Activated CD4-positive, alpha-beta T cell treated with anti-CD3 and anti-CD28 coated beads, Interleukin-2, amount 10 ng/mL, durations not matched to agents 7 days and 5 days (primary cell): ENCODE measurements around the gene SNX3. TPM values are rescaled to one million over a fixed set of nuclear protein-coding genes. Genes with fewer than 3 reads are reported as not detected.
"Not testable (repeated sequence)": the region's sequence is repeated elsewhere in the genome, so short reads cannot be mapped to it uniquely, and the experiment has no call there.

ENCODE experiments used
- CTCF ChIA-PET: fragments of 350-600 bp; sonication (Branson Sonifier 250); formaldehyde crosslinking; loops from one replicate; lab custom pipeline; 2021; ENCODE audit warnings: antibody characterized with exemption; lab: Charles Lee
- POLR2A ChIA-PET: fragments of 350-600 bp; sonication (Branson Sonifier 250); formaldehyde crosslinking; loops from one replicate; lab custom pipeline; 2021; ENCODE audit warnings: antibody characterized with exemption; lab: Charles Lee
- DNase-seq: peaks from one replicate; pipeline ENCODE4 v3.0.0-alpha.2; 2020
- H3K27ac Mint-ChIP-seq: one replicate; pipeline ENCODE4 v1.8.0; 2021; ENCODE audit warnings: mild to moderate bottlenecking, moderate library complexity, mixed read lengths
- H3K27me3 Mint-ChIP-seq: one replicate; pipeline ENCODE4 v1.8.0; 2021; ENCODE audit warnings: mixed read lengths
- H3K36me3 Mint-ChIP-seq: one replicate; pipeline ENCODE4 v1.8.0; 2021; ENCODE audit warnings: low read depth, mixed read lengths
- H3K4me1 Mint-ChIP-seq: one replicate; pipeline ENCODE4 v1.8.0; 2021; ENCODE audit warnings: mixed read lengths
- H3K4me3 Mint-ChIP-seq: one replicate; pipeline ENCODE4 v1.8.0; 2021; ENCODE audit warnings: mild to moderate bottlenecking, moderate library complexity, mixed read lengths
- H3K9me3 Mint-ChIP-seq: one replicate; pipeline ENCODE4 v1.8.0; 2021; ENCODE audit warnings: mixed read lengths
- total RNA-seq, 2 experiments: library from RNA; stranded (reverse); gene quantifications; one replicate each; pipeline ENCODE4 v1.2.3, GENCODE V29; 2021

Gene SNX3
- total RNA-seq, 2 experiments from 2014 or later: 84.6 to 116 TPM

DNA sequence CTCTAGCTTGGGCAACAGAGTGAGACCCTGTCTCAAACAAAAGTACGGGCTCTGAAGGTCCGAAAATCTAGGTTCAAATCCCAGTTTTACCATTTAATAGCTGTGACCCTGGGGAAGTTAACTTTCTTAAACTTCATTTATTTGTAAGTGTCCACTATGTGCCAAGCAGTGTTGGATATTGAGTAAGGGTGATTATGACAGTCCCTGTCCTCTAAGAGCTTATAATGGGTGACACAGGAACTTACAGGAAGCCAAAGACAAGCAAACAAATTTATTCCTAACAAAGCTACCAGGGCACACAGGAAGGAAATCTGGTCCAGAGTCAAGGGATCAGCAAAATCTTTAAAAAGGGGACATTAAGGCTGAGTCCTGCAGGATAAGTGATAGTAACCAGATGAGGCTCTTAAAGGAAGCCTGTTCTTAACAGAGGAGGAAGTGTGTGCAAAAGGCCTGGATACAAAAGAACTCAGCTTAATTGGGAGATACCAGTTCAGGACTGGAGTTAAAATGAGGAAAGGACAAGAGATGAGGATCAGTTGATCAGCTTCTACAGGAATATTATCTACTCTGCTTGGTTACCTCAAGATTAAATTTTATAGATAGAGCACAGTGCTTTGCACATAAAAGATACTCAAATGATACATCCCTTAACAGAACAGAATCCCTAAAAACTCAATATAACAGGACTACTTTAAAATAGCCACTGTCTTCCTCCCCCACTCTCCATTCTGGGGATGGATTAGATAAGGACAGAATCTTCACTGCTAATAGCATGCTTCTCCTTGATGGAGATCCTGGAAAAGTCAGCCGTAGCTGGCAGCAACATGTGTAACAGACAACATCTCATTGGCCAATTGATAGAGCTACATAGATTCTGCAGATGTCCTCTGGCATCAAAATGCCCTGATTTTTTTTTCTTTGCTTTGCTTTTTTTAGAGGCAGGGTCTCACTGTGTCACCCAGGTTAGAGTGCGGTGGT lies 6.1 kb downstream of the SNX3 start:
- Mint-ChIP-seq H3K27ac (peak overlapping the region; percentile 31), H3K4me1 (peaks cover 32% of the 10 kb centered on the region), H3K4me3 (no peak overlapping the region), H3K36me3 (peaks cover 18% of the 10 kb centered on the region), H3K9me3 (no peaks in the 10 kb centered on the region), H3K27me3 (no peaks in the 10 kb centered on the region)
- POLR2A ChIA-PET: no interaction called here
- CTCF ChIA-PET: interaction anchor here (1.0 to 1.2 kb wide), 4 partner anchors 9 to 180 kb away, joined by 3 read pairs; no protein-coding TSS in a partner anchor
- no peak for DNase-seq

DNA sequence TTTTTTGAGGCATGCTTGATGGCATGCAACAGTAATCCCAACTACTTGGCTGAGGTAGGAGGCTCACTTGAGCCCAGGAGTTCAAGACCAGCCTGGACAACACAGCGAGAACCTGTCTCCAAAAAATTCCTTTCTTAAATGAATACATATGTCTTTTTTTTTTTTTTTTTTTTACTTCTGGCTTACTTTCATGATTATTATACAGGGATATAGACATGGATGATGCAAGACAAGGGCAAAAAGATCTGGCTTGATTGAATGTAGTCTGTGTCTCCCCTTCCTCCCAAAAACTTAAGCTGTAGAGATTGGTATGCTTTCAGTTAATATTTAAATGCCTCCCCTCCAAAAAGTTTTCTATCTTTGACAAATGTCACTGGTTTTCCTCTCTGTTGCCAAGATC lies 7.6 kb downstream of the SNX3 start:
- H3K4me3 Mint-ChIP-seq: no peak overlapping the region
- H3K36me3 Mint-ChIP-seq: peaks cover 20% of the 10 kb centered on the region
- POLR2A ChIA-PET: no interaction called here
- no peaks in the 10 kb centered on the region for H3K27me3 Mint-ChIP-seq
- DNase-seq: no peak
- peaks cover 27% of the 10 kb centered on the region for H3K4me1 Mint-ChIP-seq
- no peak overlapping the region for H3K27ac Mint-ChIP-seq
- CTCF ChIA-PET: interaction anchor here (0.6 to 1.2 kb wide), 2 partner anchors 10 to 16 kb away, joined by 3 to 4 read pairs; no protein-coding TSS in a partner anchor
- no peaks in the 10 kb centered on the region for H3K9me3 Mint-ChIP-seq

DNA sequence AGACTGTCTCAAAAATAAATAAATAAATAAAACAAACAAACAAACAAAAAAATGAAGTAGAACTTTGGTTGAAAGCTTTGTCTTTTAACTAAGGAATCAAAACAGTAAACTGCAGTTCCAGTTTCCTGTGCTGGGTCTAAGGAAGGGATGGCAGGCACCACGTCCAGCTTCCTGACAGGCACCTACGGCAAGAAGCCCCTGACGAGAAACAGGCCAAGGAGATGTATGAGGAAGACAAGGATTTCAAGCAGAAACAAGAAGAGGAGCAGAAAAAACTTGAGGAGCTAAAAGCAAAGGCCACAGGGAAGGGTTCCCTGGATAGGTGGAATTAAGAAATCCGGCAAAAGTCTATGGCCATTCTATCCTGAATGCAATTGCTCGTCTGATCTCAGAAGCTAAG lies 8.8 kb downstream of the SNX3 start:
- DNase-seq: no peak
- Mint-ChIP-seq H3K27me3 (no peaks in the 10 kb centered on the region), H3K36me3 (peaks cover 27% of the 10 kb centered on the region), H3K4me3 (no peak overlapping the region), H3K27ac (no peak overlapping the region), H3K9me3 (no peaks in the 10 kb centered on the region), H3K4me1 (peaks cover 31% of the 10 kb centered on the region)
- CTCF ChIA-PET: interaction anchor here (1.0 to 2.3 kb wide), 3 partner anchors 9 to 51 kb away, joined by 3 to 8 read pairs (median 3); partner anchors contain the start of gene SNX3
- POLR2A ChIA-PET: no interaction called here

DNA sequence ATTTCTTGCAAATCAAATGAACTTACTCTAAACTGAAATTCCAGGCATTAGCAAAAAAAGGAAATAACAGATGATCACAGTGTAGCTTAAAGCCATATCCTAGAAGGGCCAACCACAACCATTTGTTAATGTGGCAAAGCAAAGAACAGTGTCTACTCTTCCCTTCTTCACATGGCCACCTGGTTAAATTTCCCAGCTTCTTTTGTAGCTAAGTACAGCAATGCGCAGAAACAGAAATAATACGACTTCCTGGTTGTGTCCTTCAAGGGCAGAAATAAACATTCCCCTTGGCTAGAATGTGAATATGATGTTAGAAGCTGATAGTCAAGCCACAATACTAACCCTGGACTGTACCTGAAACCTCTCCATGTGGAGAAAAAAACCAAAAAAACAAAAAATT lies 9.6 kb downstream of the SNX3 start:
- CTCF ChIA-PET: interaction anchor here (1.0 to 2.3 kb wide), 4 partner anchors 8 to 52 kb away, joined by 3 to 8 read pairs (median 4); partner anchors contain the start of gene SNX3
- POLR2A ChIA-PET: no interaction called here
- H3K27ac Mint-ChIP-seq: no peak overlapping the region

DNA sequence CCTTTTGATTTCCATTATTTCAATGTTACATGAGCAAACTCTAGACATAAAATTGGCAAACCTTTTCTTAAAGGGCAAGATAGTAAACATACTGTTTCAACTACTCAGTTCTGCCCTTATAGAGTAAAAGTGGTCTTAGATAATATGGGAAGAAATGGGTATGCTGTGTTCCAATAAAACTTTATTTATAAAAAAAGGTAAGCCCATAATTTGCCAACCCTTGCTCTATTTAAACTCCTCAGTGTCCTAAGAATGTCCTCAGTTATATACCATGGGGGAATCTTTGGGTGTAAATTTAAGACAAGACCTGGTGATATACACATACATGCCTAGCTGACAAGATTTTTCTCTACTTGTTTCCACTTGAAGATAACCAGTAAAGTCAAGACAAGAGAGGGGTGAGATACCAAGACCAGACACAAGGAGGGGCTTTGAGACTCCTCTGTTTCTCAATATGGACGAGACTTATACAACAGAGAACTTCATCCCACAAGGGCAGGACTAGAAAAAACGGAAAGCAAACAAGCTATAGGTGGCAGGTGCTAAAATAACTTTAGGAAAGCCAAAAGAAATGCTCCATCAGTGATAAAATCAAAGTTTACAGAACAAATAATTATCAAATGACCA lies 10.5 kb downstream of the SNX3 start:
- Mint-ChIP-seq H3K4me1 (peaks cover 28% of the 10 kb centered on the region), H3K27ac (no peak overlapping the region), H3K9me3 (no peaks in the 10 kb centered on the region), H3K4me3 (no peak overlapping the region), H3K36me3 (peaks cover 35% of the 10 kb centered on the region), H3K27me3 (no peaks in the 10 kb centered on the region)
- POLR2A ChIA-PET: no interaction called here
- DNase-seq: no peak
- CTCF ChIA-PET: interaction anchor here (1.0 to 2.3 kb wide), 2 partner anchors 9 to 11 kb away, joined by 4 to 8 read pairs; partner anchors contain the start of gene SNX3

More for the DNA sequence above, 9.6 kb downstream of the SNX3 start:
- Mint-ChIP-seq H3K27me3 (no peaks in the 10 kb centered on the region), H3K36me3 (peaks cover 28% of the 10 kb centered on the region), H3K4me1 (peaks cover 28% of the 10 kb centered on the region), H3K4me3 (no peak overlapping the region), H3K9me3 (no peaks in the 10 kb centered on the region)
- DNase-seq: no peak

DNA sequence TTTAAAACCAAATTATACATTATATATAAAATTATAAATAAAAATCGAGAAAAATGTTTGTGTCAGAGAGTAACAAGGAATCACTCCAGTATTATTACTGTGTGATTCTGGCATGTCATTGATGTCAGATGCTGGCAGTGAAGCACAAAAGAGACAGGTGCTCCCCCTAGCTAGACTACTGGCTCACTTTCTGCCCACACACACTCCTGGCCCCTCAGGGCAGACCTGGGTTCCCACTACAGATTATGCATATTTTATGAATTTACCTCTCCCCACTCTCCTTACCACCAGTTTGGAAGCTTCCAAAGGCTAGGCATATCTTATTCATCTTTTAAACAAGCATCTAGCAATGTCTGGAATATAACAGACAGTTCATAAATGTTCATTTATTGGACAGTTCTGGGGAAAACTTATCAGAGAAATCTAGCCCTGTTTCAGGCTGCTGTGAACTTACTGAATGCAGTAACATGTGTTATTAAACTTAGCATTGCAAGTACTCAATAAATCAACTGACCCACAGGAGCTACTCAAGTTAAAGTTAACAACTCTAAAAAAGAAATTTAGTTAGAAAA lies 12.8 kb downstream of the SNX3 start:
- CTCF ChIA-PET: no interaction called here
- Mint-ChIP-seq H3K4me1 (peaks cover 22% of the 10 kb centered on the region), H3K4me3 (no peak overlapping the region), H3K9me3 (peaks cover 2% of the 10 kb centered on the region), H3K27ac (no peak overlapping the region), H3K36me3 (peaks cover 45% of the 10 kb centered on the region), H3K27me3 (no peaks in the 10 kb centered on the region)
- no peak for DNase-seq
- POLR2A ChIA-PET: no interaction called here

DNA sequence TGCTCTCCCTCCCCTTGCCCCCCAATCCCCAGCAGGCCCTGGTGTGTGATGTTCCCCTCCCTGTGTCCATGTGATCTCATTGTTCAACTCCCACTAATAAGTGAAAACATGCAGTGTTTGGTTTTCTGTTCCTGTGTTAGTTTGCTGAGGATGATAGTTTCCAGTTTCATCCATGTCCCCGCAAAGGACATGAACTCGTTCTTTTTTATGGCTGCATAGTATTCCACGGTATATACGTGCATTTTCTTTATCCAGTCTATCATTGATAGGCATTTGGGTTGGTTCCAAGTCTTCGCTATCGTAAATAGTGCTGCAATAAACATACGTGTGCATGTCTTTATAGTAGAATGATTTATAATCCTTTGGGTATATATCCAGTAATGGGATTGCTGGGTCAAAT lies 15.7 kb downstream of the SNX3 start:
- H3K4me3 Mint-ChIP-seq, POLR2A ChIA-PET, DNase-seq, H3K27me3 Mint-ChIP-seq, H3K4me1 Mint-ChIP-seq, H3K27ac Mint-ChIP-seq: not testable (repeated sequence)
- CTCF ChIA-PET: interaction anchor here (0.6 kb wide), 1 partner anchor 24 kb away, joined by 7 read pairs; no protein-coding TSS in a partner anchor
- peaks cover 59% of the 10 kb centered on the region for H3K36me3 Mint-ChIP-seq
- H3K9me3 Mint-ChIP-seq: peaks cover 13% of the 10 kb centered on the region

DNA sequence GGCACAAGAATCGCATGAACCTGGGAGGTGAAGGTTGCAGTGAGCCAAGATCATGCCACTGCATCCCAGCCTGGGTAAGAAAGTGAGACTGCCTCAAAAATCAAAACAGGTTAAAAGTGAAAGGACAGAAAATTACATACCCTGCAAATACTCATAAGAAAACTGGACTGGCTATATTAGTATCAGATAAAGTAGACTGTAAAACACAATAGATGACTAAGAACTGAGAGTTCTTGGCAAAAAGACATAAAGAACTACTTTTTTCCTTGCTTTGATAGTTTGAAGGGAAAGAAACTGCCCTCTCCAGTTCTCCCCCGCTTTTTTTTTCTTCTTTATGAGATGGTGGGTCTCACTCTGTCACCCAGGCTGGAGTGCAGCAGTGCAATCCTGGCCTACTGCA lies 17.0 kb downstream of the SNX3 start:
- Mint-ChIP-seq H3K4me1 (peaks cover 10% of the 10 kb centered on the region), H3K27ac (no peak overlapping the region), H3K36me3 (peaks cover 65% of the 10 kb centered on the region), H3K9me3 (peaks cover 13% of the 10 kb centered on the region), H3K27me3 (no peaks in the 10 kb centered on the region), H3K4me3 (no peak overlapping the region)
- no peak for DNase-seq
- ChIA-PET CTCF (no interaction called here), POLR2A (no interaction called here)

DNA sequence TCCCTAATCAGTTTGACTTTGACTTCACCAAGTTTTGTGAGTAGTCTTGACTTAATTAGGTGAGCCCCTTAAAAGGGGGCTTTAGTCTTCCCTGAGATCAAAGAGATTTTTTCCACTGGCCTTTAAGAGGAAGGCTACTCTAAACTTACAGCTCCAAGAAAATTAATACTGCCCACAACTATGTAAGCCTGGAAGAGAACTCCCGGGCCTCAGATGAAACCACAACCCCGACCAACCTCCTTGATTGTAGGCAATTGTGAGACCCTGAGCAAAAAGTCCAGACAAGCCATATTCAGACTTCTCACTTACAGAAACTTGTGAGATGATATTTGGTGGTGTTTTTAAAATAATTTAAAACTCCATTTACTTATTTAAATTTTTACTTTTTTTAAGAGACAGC lies 18.1 kb downstream of the SNX3 start:
- no peaks in the 10 kb centered on the region for H3K27me3 Mint-ChIP-seq
- H3K4me3 Mint-ChIP-seq: no peak overlapping the region
- no peak for DNase-seq
- CTCF ChIA-PET: no interaction called here
- H3K9me3 Mint-ChIP-seq: peaks cover 13% of the 10 kb centered on the region
- peaks cover 7% of the 10 kb centered on the region for H3K4me1 Mint-ChIP-seq
- POLR2A ChIA-PET: interaction anchor here (0.6 kb wide), 1 partner anchor 123 kb away, joined by 3 read pairs; no protein-coding TSS in a partner anchor
- H3K27ac Mint-ChIP-seq: no peak overlapping the region
- peaks cover 60% of the 10 kb centered on the region for H3K36me3 Mint-ChIP-seq

DNA sequence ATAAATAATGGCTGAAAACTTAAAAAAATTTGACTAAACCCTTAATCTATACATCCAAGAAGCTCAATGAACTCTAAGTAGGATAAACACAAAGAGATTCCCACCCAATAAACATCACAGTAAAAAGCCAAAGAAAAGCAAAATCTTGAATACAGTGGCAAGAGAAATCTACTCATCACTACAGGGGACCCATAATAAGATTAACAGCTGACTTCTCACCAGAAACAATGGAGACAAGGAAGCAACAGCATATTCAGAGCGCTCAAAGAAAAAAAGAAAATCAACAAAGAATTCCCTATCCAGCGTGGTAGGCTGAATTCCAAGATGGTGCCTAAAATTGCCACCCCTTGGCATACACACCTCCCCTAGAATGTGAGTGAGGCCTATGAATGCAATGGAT lies 18.6 kb downstream of the SNX3 start:
- no peak for DNase-seq
- no peak overlapping the region for H3K27ac Mint-ChIP-seq
- no peak overlapping the region for H3K4me3 Mint-ChIP-seq
- no peaks in the 10 kb centered on the region for H3K27me3 Mint-ChIP-seq
- peaks cover 57% of the 10 kb centered on the region for H3K36me3 Mint-ChIP-seq
- CTCF ChIA-PET: no interaction called here
- H3K4me1 Mint-ChIP-seq: peaks cover 6% of the 10 kb centered on the region
- POLR2A ChIA-PET: interaction anchor here (0.6 kb wide), 1 partner anchor 123 kb away, joined by 3 read pairs; no protein-coding TSS in a partner anchor
- H3K9me3 Mint-ChIP-seq: peaks cover 13% of the 10 kb centered on the region

DNA sequence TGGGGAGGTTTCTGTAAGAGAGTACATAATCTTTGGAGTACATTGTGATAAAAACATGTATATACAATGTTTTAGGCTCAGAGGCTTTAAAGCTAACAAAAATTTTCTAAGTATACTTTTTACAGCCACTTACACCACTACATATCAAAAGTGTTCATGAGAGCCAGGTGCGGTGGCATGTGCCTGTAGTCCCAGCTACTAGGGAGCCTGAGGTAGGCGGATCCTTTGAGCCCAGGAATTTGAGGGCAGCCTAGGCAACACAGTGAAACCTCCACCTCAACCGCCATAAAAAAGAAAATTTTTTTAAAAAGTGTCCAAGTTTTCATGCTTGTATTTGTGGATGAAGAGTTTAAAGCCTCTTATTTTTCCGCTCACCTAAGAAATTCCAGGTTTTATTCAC lies 22.5 kb downstream of the SNX3 start:
- H3K9me3 Mint-ChIP-seq: peaks cover 11% of the 10 kb centered on the region
- CTCF ChIA-PET: interaction anchor here (0.6 to 1.5 kb wide), 3 partner anchors 9 to 554 kb away, joined by 3 to 5 read pairs (median 3); no protein-coding TSS in a partner anchor
- peaks cover 3% of the 10 kb centered on the region for H3K4me1 Mint-ChIP-seq
- no peak overlapping the region for H3K27ac Mint-ChIP-seq
- peaks cover 39% of the 10 kb centered on the region for H3K36me3 Mint-ChIP-seq
- POLR2A ChIA-PET: no interaction called here
- DNase-seq: no peak
- no peaks in the 10 kb centered on the region for H3K27me3 Mint-ChIP-seq
- no peak overlapping the region for H3K4me3 Mint-ChIP-seq

DNA sequence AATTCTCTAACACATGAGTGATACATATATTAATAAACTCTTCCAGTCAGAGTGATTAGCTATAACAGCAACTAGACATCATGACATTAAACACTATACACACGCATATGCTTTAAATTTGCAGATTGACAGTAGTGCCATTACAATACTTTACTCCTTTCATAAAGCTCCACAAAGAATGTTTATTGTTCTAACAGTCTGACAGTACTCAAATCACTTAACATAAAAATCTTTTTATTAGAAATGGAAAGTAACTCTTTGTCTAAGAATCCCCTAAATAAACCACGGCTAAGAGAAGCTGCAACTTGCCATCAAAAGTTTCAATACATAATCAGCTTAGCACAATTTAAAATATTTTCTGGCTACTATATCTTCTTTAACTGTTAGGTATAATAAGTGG lies 24.0 kb downstream of the SNX3 start:
- peaks cover 2% of the 10 kb centered on the region for H3K4me1 Mint-ChIP-seq
- no peak for DNase-seq
- CTCF ChIA-PET: interaction anchor here (0.9 to 1.4 kb wide), 2 partner anchors 15 to 16 kb away, joined by 3 read pairs; no protein-coding TSS in a partner anchor
- H3K36me3 Mint-ChIP-seq: peaks cover 26% of the 10 kb centered on the region
- no peaks in the 10 kb centered on the region for H3K27me3 Mint-ChIP-seq
- H3K9me3 Mint-ChIP-seq: peaks cover 1% of the 10 kb centered on the region
- H3K4me3 Mint-ChIP-seq: no peak overlapping the region
- no peak overlapping the region for H3K27ac Mint-ChIP-seq
- POLR2A ChIA-PET: no interaction called here
